K562 (cell line): Measurements from ENCODE around the gene RPS6KA4. TPM values are rescaled to one million over a fixed set of nuclear protein-coding genes. Genes with fewer than 3 reads are reported as not detected.

Experiments
- CAMTA2 ChIP-seq: fragments of 250-450 bp; sonication (Bioruptor Pico); conservative IDR thresholded peaks from 2 replicates; pipeline ENCODE4 v1.5.1; 2022
- EP300 ChIP-seq: IDR thresholded peaks from 2 replicates; pipeline ENCODE4 v1.6.1; 2012; ENCODE audit warnings: low read length, improper control_type of control experiment
- HEY1 ChIP-seq: fragments of 250-450 bp; sonication (Bioruptor Pico); IDR thresholded peaks from 2 replicates; pipeline ENCODE4 v1.5.0; 2020; ENCODE audit warnings: mild to moderate bottlenecking, moderate library complexity, borderline replicate concordance
- HSF4 ChIP-seq: fragments of 250-450 bp; sonication (Bioruptor Pico); IDR thresholded peaks from 2 replicates; pipeline ENCODE4 v2.1.2; 2022; ENCODE audit warnings: mild to moderate bottlenecking, moderate library complexity, borderline replicate concordance
- KDM4B ChIP-seq, 2 experiments: fragments of 450-650 bp in 1 of 2; sonication (generic) in 1 of 2; IDR thresholded peaks; 2 replicates each; pipeline ENCODE4 v1.6.1; 2016 to 2017; ENCODE audit warnings: borderline replicate concordance in 2 of 2, antibody characterized with exemption in 1 of 2, low read depth in 1 of 2, mild to moderate bottlenecking in 1 of 2
- MCM2 ChIP-seq: fragments of 450-650 bp; IDR thresholded peaks from 2 replicates; pipeline ENCODE4 v1.6.1; 2017; ENCODE audit warnings: low read depth, mild to moderate bottlenecking
- MCM5 ChIP-seq: fragments of 450-650 bp; IDR thresholded peaks from 2 replicates; pipeline ENCODE4 v1.6.1; 2016; ENCODE audit warnings: low read depth
- SIX5 ChIP-seq, 2 experiments: IDR thresholded peaks; 2 replicates each; pipeline ENCODE4 v1.6.1; 2011; ENCODE audit warnings: low read length in 2 of 2, borderline replicate concordance in 1 of 2, low read depth in 1 of 2, mild to moderate bottlenecking in 1 of 2, moderate library complexity in 1 of 2; ENCODE audit not compliant: insufficient read depth in 1 of 2
- SMARCC2 ChIP-seq: fragments of 450-650 bp; IDR thresholded peaks from 2 replicates; pipeline ENCODE4 v1.6.1; 2017; ENCODE audit warnings: antibody characterized with exemption, moderate library complexity, mild to moderate bottlenecking, low read depth
- TAF1 ChIP-seq: IDR thresholded peaks from 2 replicates; pipeline ENCODE4 v1.6.1; 2011; ENCODE audit warnings: mild to moderate bottlenecking, low read length, moderate library complexity; ENCODE audit not compliant: insufficient read depth, control insufficient read depth, severe bottlenecking; ENCODE audit errors: extremely low read depth
- TARDBP ChIP-seq: fragments of 450-650 bp; IDR thresholded peaks from 2 replicates; pipeline ENCODE4 v1.6.1; 2016
- ZKSCAN8 ChIP-seq: fragments of 200-800 bp; sonication (Bioruptor generic); IDR thresholded peaks from 2 replicates; pipeline ENCODE4 v1.6.1; 2016; ENCODE audit warnings: missing genetic modification characterization, missing compliant biosample characterization
- polyA plus RNA-seq, 8 experiments: library from polyadenylated mRNA; depleted of rRNA in 4 of 8; stranded (reverse) in 5 of 8; unstranded in 3 of 8; fragments of >200 nt; fragmentation: Nextera tagmentation in 2 of 8; fragmentation: Illumina TruSeq in 1 of 8; extraction: Ambion mirVana in 2 of 8; extraction: Trizol in 1 of 8; gene quantifications; 2 replicates each; pipeline versions ENCODE4 v1.2.1 to v1.2.3, GENCODE V29; 2011 to 2014; ENCODE audit warnings: inconsistent platforms in 1 of 8, missing spikeins in 1 of 8
- total RNA-seq, 7 experiments: library from RNA; depleted of rRNA in 6 of 7; stranded (reverse); fragments of >200 nt in 6 of 7; fragmentation: Illumina TruSeq in 2 of 7; extraction: Trizol in 2 of 7; gene quantifications; 2 replicates each; pipeline versions ENCODE4 v1.2.1 to v1.2.3, GENCODE V29; 2011 to 2021; ENCODE audit warnings: low replicate concordance in 1 of 7
- TF ChIP-seq, protein P1 (sequence below): fragments of 450-650 bp; IDR thresholded peaks from 2 replicates; pipeline ENCODE4 v1.6.1; 2018; ENCODE audit not compliant: partially characterized antibody
- TF ChIP-seq, protein P2 (sequence below): sonication (generic); formaldehyde crosslinking; IDR thresholded peaks from 2 replicates; pipeline ENCODE4 v1.9.0; 2022; ENCODE audit warnings: mild to moderate bottlenecking, missing genetic modification reagents
- TF ChIP-seq, protein P3 (sequence below): fragments of 450-650 bp; formaldehyde crosslinking; IDR thresholded peaks from 2 replicates; pipeline ENCODE4 v1.4.0; 2022; ENCODE audit warnings: missing genetic modification characterization
- TF ChIP-seq, protein P4 (sequence below): fragments of 150-350 bp; IDR thresholded peaks from 2 replicates; pipeline ENCODE4 v1.6.1; 2014; ENCODE audit warnings: low read depth, mild to moderate bottlenecking, low read length, borderline replicate concordance
- TF ChIP-seq, protein P5 (sequence below): fragments of 250-450 bp; sonication (Bioruptor Pico); IDR thresholded peaks from 2 replicates; pipeline ENCODE4 v1.8.0; 2021; ENCODE audit warnings: moderate library complexity, mild to moderate bottlenecking, inconsistent platforms

Gene RPS6KA4
- total and polyA plus RNA-seq, 9 of the 15 experiments (the other 6 are each of a cell fraction or from before 2014, with no cell fraction given), result 0.15 to 23.8 (median 9.8) TPM

DNA sequence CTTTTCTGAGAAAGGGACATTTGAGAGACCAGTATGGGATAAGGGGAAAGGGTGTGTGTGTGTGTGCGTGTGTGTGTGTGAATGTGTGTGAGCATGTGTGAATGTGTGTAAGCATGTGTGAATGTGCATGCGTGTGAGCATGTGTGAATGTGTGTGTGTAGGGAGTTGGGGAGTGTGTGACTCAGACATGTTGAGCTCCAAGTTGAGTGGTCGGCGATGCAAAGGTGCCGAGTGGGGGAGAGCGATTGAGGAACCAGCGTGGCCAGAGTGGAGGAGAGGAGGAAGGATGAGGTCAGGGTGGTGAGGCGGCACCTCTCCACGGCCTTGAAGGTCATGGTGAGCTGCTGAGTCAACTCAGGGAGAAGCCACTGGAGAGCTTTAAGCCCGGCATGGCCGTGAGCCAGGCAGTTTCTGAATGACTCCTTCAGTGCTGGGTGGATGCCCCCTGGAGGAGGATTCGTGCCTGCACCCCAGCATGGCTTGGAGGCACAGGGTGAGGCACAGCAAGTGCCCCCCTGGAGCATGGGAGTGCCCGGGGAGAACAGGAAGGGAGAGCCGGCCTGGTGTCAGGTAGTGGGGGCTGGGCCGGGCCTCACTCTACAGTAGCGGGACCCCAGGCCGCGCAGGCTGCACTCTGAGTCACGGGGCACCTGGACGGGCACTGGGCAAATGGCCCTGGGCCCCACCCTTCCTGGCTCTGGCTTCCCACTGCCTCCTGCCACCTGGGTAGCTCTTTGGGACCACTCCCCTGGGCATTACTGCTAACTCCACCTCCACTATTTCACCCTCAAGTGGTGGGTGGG is 27.2 kb upstream of the RPS6KA4 start (continued):
- TF ChIP-seq HSF4 (CRISPR knock-in tag) (no peak), CAMTA2 (no peak), MCM2 (no peak), SMARCC2 (no peak; the same call in 1 of the 2 replicates), MCM5 (no peak), TARDBP (peak; percentile 79; the same call in 1 of the 2 replicates), SIX5 (IDR thresholded peaks at IDR 0.05; ENCODE audit: borderline replicate concordance in 1 of 2, insufficient read depth in 1 of 2, low read depth in 1 of 2, low read length in 2 of 2) (no peak), KDM4B (IDR thresholded peaks at IDR 0.05; ENCODE audit: borderline replicate concordance in 2 of 2, low read depth in 1 of 2) (peak in 1 of 2 experiments; percentile 60; a peak in 1 of 4 replicates), TAF1 (no peak), HEY1 (no peak), EP300 (peak; percentile 32; the same call in 1 of the 2 replicates), ZKSCAN8 (CRISPR knock-in tag) (no peak)
- TF ChIP-seq, protein P1, sequence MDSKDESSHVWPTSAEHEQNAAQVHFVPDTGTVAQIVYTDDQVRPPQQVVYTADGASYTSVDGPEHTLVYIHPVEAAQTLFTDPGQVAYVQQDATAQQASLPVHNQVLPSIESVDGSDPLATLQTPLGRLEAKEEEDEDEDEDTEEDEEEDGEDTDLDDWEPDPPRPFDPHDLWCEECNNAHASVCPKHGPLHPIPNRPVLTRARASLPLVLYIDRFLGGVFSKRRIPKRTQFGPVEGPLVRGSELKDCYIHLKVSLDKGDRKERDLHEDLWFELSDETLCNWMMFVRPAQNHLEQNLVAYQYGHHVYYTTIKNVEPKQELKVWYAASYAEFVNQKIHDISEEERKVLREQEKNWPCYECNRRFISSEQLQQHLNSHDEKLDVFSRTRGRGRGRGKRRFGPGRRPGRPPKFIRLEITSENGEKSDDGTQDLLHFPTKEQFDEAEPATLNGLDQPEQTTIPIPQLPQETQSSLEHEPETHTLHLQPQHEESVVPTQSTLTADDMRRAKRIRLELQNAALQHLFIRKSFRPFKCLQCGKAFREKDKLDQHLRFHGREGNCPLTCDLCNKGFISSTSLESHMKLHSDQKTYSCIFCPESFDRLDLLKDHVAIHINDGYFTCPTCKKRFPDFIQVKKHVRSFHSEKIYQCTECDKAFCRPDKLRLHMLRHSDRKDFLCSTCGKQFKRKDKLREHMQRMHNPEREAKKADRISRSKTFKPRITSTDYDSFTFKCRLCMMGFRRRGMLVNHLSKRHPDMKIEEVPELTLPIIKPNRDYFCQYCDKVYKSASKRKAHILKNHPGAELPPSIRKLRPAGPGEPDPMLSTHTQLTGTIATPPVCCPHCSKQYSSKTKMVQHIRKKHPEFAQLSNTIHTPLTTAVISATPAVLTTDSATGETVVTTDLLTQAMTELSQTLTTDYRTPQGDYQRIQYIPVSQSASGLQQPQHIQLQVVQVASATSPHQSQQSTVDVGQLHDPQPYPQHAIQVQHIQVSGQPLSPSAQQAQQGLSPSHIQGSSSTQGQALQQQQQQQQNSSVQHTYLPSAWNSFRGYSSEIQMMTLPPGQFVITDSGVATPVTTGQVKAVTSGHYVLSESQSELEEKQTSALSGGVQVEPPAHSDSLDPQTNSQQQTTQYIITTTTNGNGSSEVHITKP, result no peak
- TF ChIP-seq, protein P2, sequence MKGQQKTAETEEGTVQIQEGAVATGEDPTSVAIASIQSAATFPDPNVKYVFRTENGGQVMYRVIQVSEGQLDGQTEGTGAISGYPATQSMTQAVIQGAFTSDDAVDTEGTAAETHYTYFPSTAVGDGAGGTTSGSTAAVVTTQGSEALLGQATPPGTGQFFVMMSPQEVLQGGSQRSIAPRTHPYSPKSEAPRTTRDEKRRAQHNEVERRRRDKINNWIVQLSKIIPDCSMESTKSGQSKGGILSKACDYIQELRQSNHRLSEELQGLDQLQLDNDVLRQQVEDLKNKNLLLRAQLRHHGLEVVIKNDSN (CRISPR knock-in tag), result no peak
- TF ChIP-seq, protein P3, sequence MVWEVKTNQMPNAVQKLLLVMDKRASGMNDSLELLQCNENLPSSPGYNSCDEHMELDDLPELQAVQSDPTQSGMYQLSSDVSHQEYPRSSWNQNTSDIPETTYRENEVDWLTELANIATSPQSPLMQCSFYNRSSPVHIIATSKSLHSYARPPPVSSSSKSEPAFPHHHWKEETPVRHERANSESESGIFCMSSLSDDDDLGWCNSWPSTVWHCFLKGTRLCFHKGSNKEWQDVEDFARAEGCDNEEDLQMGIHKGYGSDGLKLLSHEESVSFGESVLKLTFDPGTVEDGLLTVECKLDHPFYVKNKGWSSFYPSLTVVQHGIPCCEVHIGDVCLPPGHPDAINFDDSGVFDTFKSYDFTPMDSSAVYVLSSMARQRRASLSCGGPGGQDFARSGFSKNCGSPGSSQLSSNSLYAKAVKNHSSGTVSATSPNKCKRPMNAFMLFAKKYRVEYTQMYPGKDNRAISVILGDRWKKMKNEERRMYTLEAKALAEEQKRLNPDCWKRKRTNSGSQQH (CRISPR knock-in tag), result peak; percentile 93
- TF ChIP-seq, protein P4, sequence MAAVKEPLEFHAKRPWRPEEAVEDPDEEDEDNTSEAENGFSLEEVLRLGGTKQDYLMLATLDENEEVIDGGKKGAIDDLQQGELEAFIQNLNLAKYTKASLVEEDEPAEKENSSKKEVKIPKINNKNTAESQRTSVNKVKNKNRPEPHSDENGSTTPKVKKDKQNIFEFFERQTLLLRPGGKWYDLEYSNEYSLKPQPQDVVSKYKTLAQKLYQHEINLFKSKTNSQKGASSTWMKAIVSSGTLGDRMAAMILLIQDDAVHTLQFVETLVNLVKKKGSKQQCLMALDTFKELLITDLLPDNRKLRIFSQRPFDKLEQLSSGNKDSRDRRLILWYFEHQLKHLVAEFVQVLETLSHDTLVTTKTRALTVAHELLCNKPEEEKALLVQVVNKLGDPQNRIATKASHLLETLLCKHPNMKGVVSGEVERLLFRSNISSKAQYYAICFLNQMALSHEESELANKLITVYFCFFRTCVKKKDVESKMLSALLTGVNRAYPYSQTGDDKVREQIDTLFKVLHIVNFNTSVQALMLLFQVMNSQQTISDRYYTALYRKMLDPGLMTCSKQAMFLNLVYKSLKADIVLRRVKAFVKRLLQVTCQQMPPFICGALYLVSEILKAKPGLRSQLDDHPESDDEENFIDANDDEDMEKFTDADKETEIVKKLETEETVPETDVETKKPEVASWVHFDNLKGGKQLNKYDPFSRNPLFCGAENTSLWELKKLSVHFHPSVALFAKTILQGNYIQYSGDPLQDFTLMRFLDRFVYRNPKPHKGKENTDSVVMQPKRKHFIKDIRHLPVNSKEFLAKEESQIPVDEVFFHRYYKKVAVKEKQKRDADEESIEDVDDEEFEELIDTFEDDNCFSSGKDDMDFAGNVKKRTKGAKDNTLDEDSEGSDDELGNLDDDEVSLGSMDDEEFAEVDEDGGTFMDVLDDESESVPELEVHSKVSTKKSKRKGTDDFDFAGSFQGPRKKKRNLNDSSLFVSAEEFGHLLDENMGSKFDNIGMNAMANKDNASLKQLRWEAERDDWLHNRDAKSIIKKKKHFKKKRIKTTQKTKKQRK, result no peak
- TF ChIP-seq, protein P5, sequence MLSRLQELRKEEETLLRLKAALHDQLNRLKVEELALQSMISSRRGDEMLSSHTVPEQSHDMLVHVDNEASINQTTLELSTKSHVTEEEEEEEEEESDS (CRISPR knock-in tag), result no peak
